OCI-LY1 (cell line): ENCODE measurements around the gene E2F3.

Source experiments
- H2AFZ ChIP-seq: fragments of 200-600 bp; sonication (generic), shearing (Covaris generic); 2 replicates; pipeline ENCODE4 v1.6.0; 2014; ENCODE audit warnings: antibody characterized with exemption, mild to moderate bottlenecking, low read length
- H3F3A ChIP-seq: fragments of 200-600 bp; sonication (generic), shearing (Covaris generic); 2 replicates; pipeline ENCODE4 v1.6.0; 2014; ENCODE audit warnings: mild to moderate bottlenecking, antibody characterized with exemption, low read length, moderate library complexity; ENCODE audit not compliant: insufficient read depth
- H3K27ac ChIP-seq: fragments of 200-600 bp; sonication (generic); 2 replicates; pipeline ENCODE4 v1.5.1; 2014; ENCODE audit warnings: low read length, mixed run types, mild to moderate bottlenecking, low read depth; ENCODE audit not compliant: poor library complexity, severe bottlenecking
- H3K27me3 ChIP-seq: fragments of 200-600 bp; sonication (generic); 2 replicates; pipeline ENCODE4 v1.6.0; 2014; ENCODE audit warnings: antibody characterized with exemption, mild to moderate bottlenecking, low read length, moderate library complexity; ENCODE audit not compliant: insufficient read depth
- H3K36me3 ChIP-seq: fragments of 200-600 bp; sonication (generic); 2 replicates; pipeline ENCODE4 v1.6.1; 2014; ENCODE audit warnings: mild to moderate bottlenecking, antibody characterized with exemption, low read length, moderate library complexity, mixed read lengths; ENCODE audit not compliant: insufficient read depth
- H3K4me1 ChIP-seq: fragments of 200-600 bp; sonication (generic); 2 replicates; pipeline ENCODE4 v1.5.1; 2014; ENCODE audit warnings: mild to moderate bottlenecking, low read length, moderate library complexity; ENCODE audit not compliant: insufficient read depth, severe bottlenecking
- H3K4me2 ChIP-seq: fragments of 200-600 bp; sonication (generic), shearing (Covaris generic); 2 replicates; pipeline ENCODE4 v1.6.1; 2014; ENCODE audit warnings: low read length
- H3K4me3 ChIP-seq: fragments of 200-600 bp; sonication (generic); 2 replicates; pipeline ENCODE4 v1.5.1; 2014; ENCODE audit warnings: low read length, low read depth, mild to moderate bottlenecking, mixed read lengths; ENCODE audit not compliant: poor library complexity, severe bottlenecking
- H3K79me2 ChIP-seq: fragments of 200-600 bp; shearing (Covaris generic); 2 replicates; pipeline ENCODE4 v1.6.1; 2016; ENCODE audit warnings: mixed run types, low read length, mixed read lengths; ENCODE audit not compliant: insufficient read depth
- H3K9ac ChIP-seq: fragments of 200-600 bp; sonication (generic), shearing (Covaris generic); 2 replicates; pipeline ENCODE4 v1.6.1; 2014; ENCODE audit warnings: mild to moderate bottlenecking, low read length, mixed read lengths
- H3K9me2 ChIP-seq: fragments of 200-600 bp; sonication (generic), shearing (Covaris generic); 2 replicates; pipeline ENCODE4 v1.6.1; 2014; ENCODE audit warnings: low read depth, mild to moderate bottlenecking, low read length, mixed read lengths
- H3K9me3 ChIP-seq: fragments of 200-600 bp; shearing (Covaris generic); 2 replicates; pipeline ENCODE4 v1.6.1; 2014; ENCODE audit warnings: low read length, mixed read lengths
- H4K20me1 ChIP-seq: fragments of 200-600 bp; sonication (generic), shearing (Covaris generic); 2 replicates; pipeline ENCODE4 v1.6.0; 2016; ENCODE audit warnings: mild to moderate bottlenecking, low read length; ENCODE audit not compliant: insufficient read depth
- CTCF ChIP-seq: fragments of 200-600 bp; sonication (generic), shearing (Covaris generic); IDR thresholded peaks from 2 replicates; pipeline ENCODE4 v1.5.1; 2017; ENCODE audit warnings: mild to moderate bottlenecking, antibody characterized with exemption, low read length, moderate library complexity, mixed read lengths
- EZH2 ChIP-seq: fragments of 200-600 bp; sonication (generic), shearing (Covaris generic); IDR thresholded peaks from 2 replicates; pipeline ENCODE4 v1.8.0; 2017; ENCODE audit warnings: borderline replicate concordance, mixed run types, mild to moderate bottlenecking, antibody characterized with exemption, low read length, moderate library complexity, mixed read lengths

The E2F3 gene

DNA sequence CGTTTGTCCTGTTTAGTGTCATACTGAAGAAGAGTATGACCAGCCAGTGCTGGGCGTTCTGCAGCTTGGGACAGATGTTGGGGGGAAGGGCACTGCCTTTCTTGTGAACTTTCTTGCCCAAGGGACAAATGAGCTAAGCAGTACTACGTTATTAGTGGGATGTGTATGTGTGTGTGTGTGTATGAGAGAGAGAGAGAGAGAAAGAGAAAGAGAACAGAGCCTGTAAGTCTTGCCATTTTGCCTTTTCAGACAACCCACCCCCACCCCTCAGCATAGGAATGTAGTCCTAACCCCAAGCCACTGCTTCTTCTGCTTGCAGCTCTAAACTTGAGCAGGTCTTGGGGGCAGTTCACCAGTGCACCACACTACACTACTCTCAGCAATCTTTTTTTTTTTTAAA is 45.5 kb downstream of the E2F3 start:
- Histone ChIP-seq H4K20me1 (no peaks in the 10 kb centered on the region), H3K36me3 (peaks cover 23% of the 10 kb centered on the region), H3K79me2 (peaks cover 49% of the 10 kb centered on the region)

DNA sequence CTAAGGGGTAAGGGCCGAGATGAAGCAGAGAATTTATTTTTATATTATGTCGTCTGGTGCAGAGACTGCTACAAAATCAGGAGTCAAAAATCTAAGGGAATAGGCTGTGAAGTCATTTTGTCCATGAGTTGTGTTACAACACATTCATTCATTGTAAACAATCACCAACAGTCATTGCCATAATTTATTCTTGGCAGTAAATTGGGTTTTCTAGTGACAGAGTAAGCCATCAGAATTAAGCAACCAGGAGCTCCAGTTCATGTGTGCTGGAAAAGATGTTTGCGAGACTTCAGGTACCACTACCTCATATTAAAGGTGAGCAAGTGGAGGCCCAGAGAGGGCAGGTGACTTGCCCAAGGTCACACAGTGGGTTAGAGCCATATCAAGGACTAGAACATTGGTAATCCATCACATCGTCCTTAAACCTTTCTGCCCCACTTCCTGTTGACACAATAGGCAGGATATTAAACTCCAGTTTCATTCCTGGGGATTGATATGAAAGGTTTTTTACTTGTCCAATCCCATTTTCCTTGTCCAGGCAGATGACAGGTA is 46.0 kb downstream of the E2F3 start:
- Histone ChIP-seq H3K27me3 (no peaks in the 10 kb centered on the region), H3K4me2 (no peak overlapping the region), H3K79me2 (peaks cover 53% of the 10 kb centered on the region), H3K4me3 (no peak overlapping the region), H3K9me2 (no peaks in the 10 kb centered on the region), H3K9ac (no peak overlapping the region), H3K27ac (no peak overlapping the region), H3K36me3 (peaks cover 19% of the 10 kb centered on the region), H2AFZ (no peak overlapping the region), H4K20me1 (no peaks in the 10 kb centered on the region), H3F3A (no peaks in the 10 kb centered on the region), H3K9me3 (no peaks in the 10 kb centered on the region), H3K4me1 (no peaks in the 10 kb centered on the region)
- TF ChIP-seq EZH2 (no peak), CTCF (no peak)

More for the DNA sequence above, 45.5 kb downstream of the E2F3 start:
- Histone ChIP-seq H3K4me3 (no peak overlapping the region), H3F3A (no peaks in the 10 kb centered on the region), H3K9me2 (no peaks in the 10 kb centered on the region), H3K4me1 (no peaks in the 10 kb centered on the region), H3K9me3 (no peaks in the 10 kb centered on the region), H3K4me2 (no peak overlapping the region), H2AFZ (no peak overlapping the region), H3K27ac (no peak overlapping the region), H3K9ac (no peak overlapping the region), H3K27me3 (no peaks in the 10 kb centered on the region)
- no peak for TF ChIP-seq EZH2
- TF ChIP-seq CTCF = no peak

DNA sequence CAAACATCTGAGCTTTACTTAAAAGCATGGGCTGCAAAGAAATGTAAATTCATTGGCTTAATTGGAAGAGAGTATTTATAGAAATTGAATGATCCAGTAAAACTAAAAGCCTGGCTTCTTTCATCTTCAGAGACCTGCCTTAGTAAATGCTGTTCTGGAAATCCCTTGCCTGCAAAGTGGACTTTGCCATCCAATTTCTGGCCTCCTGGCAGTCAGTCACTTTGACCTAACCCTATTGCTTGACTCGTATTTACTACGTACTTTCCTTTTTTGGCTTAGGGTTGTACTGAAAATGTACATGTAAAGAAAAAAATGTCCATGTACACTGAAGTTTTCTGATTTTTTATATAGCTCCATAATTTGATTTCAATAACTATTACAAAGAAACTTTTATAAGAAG is 47.1 kb downstream of the E2F3 start:
- Histone ChIP-seq H3K4me2 (no peak overlapping the region), H3K4me1 (no peaks in the 10 kb centered on the region), H4K20me1 (no peaks in the 10 kb centered on the region), H3K27ac (no peak overlapping the region), H3K9me2 (no peaks in the 10 kb centered on the region), H2AFZ (no peak overlapping the region), H3K27me3 (no peaks in the 10 kb centered on the region), H3F3A (no peaks in the 10 kb centered on the region), H3K36me3 (peaks cover 8% of the 10 kb centered on the region), H3K4me3 (no peak overlapping the region), H3K9ac (no peak overlapping the region), H3K9me3 (no peaks in the 10 kb centered on the region), H3K79me2 (peaks cover 59% of the 10 kb centered on the region)
- TF ChIP-seq EZH2 = no peak
- TF ChIP-seq CTCF = no peak
